ENCODE data around the gene PYHIN1.

DNA sequence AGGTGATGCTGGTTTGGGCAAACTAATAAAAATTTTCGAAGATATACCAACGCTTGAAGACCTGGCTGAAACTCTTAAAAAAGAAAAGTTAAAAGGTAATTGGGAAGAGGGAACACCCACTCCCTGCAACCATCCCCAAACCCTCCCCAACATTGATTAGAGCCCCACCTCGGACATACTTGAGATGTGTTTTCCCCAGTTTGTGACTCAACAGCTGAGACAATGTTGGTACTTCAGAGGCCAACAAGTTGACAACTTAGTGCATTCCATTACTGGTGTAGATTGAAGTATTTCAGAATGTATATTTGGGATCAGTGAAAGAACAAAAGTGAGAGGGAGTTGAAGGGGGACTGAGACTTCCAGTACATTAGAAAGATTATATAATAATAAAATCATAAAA lies 83.5 kb downstream of the PYHIN1 start:
- TF ChIP-seq, protein P1, sequence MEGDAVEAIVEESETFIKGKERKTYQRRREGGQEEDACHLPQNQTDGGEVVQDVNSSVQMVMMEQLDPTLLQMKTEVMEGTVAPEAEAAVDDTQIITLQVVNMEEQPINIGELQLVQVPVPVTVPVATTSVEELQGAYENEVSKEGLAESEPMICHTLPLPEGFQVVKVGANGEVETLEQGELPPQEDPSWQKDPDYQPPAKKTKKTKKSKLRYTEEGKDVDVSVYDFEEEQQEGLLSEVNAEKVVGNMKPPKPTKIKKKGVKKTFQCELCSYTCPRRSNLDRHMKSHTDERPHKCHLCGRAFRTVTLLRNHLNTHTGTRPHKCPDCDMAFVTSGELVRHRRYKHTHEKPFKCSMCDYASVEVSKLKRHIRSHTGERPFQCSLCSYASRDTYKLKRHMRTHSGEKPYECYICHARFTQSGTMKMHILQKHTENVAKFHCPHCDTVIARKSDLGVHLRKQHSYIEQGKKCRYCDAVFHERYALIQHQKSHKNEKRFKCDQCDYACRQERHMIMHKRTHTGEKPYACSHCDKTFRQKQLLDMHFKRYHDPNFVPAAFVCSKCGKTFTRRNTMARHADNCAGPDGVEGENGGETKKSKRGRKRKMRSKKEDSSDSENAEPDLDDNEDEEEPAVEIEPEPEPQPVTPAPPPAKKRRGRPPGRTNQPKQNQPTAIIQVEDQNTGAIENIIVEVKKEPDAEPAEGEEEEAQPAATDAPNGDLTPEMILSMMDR (optimal IDR thresholded peaks at IDR 0.05 in 1 of 3, IDR thresholded peaks at IDR 0.05 in 1 of 3, conservative IDR thresholded peaks at IDR 0.05 in 1 of 3; ENCODE audit: extremely low read depth in 1 of 3, insufficient read depth in 2 of 3, low read length in 3 of 3): no peak
- TF ChIP-seq EZH2 (IDR thresholded peaks at IDR 0.05; ENCODE audit: low read length): no peak

Data from keratinocyte (primary cell).